Skin of body (tissue), 3 donors: ENCODE measurements around the gene MTG1. TPM values are rescaled to one million over a fixed set of nuclear protein-coding genes. Genes with fewer than 3 reads are reported as not detected.
"Not testable (repeated sequence)": the region's sequence is repeated elsewhere in the genome, so short reads cannot be mapped to it uniquely, and the experiment has no call there.

Experiments used
- DNase-seq: peaks from one replicate; lab custom pipeline; 2025; lab: John Stamatoyannopoulos, UW
- small RNA-seq: library from RNA; depleted of rRNA; stranded (forward); fragments of <200 nt; gene quantifications from one replicate; pipeline ENCODE3, GENCODE V24; 2014; ENCODE audit warnings: low replicate concordance
- total RNA-seq: library from RNA; depleted of rRNA; stranded (reverse); fragments of >200 nt; gene quantifications from one replicate; pipeline ENCODE4 v1.2.3, GENCODE V29; 2014

Gene MTG1
- total RNA-seq, 1 donor from 2014 or later: 24.7 TPM

GRCh38 chr10:133465950-133466474, 72.1 kb downstream of the MTG1 start:
- no peak for DNase-seq

GRCh38 chr10:133466683-133467275, 72.8 kb downstream of the MTG1 start:
- no peak for DNase-seq

GRCh38 chr10:133467286-133467911, 73.4 kb downstream of the MTG1 start:
- no peak for DNase-seq

- DNase-seq: not testable (repeated sequence)
Measured at GRCh38 chr10:133469205-133469604, 75.2 kb downstream of the MTG1 start.

- no peak for DNase-seq
Measured at GRCh38 chr10:133471300-133472109, 77.5 kb downstream of the MTG1 start.

Small RNAs within 50 kb of the gene (small RNA-seq; reads per million reads assigned to genes)
- gene AL360181.4 (not detected), gene BANF1P2 (not detected), gene MIR3944 (0.07 reads per million)

Other genes starting within 250 kb of the MTG1 start
- 1.1 TPM for gene KNDC1, start 233.9 kb upstream of the MTG1 start, total RNA-seq
- not detected for gene UTF1, start 163.9 kb upstream of the MTG1 start, total RNA-seq
- 0.20 TPM for gene VENTX, start 156.3 kb upstream of the MTG1 start, total RNA-seq
- 6.3 TPM for gene ADAM8, start 117.3 kb upstream of the MTG1 start, total RNA-seq
- 29.1 TPM for gene TUBGCP2, start 85.3 kb upstream of the MTG1 start, total RNA-seq
- gene ZNF511, start 85.2 kb upstream of the MTG1 start, total RNA-seq: 12.2 TPM
- gene CALY, start 57.3 kb upstream of the MTG1 start, total RNA-seq: not detected
- not detected for gene PRAP1, start 46.8 kb upstream of the MTG1 start, total RNA-seq
- 11.2 TPM for gene FUOM, start 36.1 kb upstream of the MTG1 start, total RNA-seq
- 41.2 TPM for gene ECHS1, start 20.8 kb upstream of the MTG1 start, total RNA-seq
- gene PAOX, start 14.9 kb upstream of the MTG1 start, total RNA-seq: 3.6 TPM
- 0.89 TPM for gene SPRN, start 30.5 kb downstream of the MTG1 start, total RNA-seq
- 2.5 TPM for gene SCART1, start 59.8 kb downstream of the MTG1 start, total RNA-seq
- 0.69 TPM for gene CYP2E1, start 133.2 kb downstream of the MTG1 start, total RNA-seq
- gene SYCE1, start 171.4 kb downstream of the MTG1 start, total RNA-seq: not detected
- gene FRG2B, start 232.6 kb downstream of the MTG1 start, total RNA-seq: not detected